Measurements from ENCODE around the gene TMEM91.

DNA sequence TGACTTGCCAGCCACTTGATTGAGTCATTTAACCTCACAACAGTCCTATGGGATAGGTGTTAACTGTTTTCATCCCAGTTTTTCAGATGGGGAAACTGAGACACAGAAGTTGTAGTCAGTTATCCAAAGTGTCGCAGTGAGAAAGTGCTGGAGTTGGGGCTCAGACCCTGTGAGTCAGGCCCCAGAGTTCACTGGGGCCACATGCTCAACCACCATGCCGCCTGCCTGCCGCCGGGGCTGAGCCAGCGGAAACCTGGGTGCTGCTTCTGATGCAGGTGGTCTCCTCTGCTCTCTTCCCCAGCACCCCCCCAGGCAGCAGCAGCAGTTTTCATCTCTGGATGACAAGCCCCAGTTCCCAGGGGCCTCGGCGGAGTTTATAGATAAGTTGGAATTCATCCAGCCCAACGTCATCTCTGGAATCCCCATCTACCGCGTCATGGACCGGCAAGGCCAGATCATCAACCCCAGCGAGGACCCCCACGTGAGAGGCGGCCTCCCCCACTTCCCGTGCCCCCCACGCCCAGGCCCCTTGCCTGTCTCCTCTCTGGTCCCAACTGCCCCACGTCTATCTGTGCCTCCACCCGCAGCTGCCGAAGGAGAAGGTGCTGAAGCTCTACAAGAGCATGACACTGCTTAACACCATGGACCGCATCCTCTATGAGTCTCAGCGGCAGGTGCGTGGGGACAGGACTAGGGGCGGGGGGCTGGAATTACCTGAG is 34.2 kb downstream of the TMEM91 start:
- TF ChIP-seq, protein P1, sequence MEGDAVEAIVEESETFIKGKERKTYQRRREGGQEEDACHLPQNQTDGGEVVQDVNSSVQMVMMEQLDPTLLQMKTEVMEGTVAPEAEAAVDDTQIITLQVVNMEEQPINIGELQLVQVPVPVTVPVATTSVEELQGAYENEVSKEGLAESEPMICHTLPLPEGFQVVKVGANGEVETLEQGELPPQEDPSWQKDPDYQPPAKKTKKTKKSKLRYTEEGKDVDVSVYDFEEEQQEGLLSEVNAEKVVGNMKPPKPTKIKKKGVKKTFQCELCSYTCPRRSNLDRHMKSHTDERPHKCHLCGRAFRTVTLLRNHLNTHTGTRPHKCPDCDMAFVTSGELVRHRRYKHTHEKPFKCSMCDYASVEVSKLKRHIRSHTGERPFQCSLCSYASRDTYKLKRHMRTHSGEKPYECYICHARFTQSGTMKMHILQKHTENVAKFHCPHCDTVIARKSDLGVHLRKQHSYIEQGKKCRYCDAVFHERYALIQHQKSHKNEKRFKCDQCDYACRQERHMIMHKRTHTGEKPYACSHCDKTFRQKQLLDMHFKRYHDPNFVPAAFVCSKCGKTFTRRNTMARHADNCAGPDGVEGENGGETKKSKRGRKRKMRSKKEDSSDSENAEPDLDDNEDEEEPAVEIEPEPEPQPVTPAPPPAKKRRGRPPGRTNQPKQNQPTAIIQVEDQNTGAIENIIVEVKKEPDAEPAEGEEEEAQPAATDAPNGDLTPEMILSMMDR (IDR thresholded peaks at IDR 0.05), result no peak
- TF ChIP-seq EP300 (IDR thresholded peaks at IDR 0.05; ENCODE audit: borderline replicate concordance in 1 of 2, low read depth in 1 of 2, low read length in 1 of 2) (no peak), TCF12 (IDR thresholded peaks at IDR 0.05) (no peak), JUND (IDR thresholded peaks at IDR 0.05) (no peak), YY1 (IDR thresholded peaks at IDR 0.05; ENCODE audit: low read depth) (no peak), NFIC (IDR thresholded peaks at IDR 0.05; ENCODE audit: borderline replicate concordance) (no peak), RAD21 (IDR thresholded peaks at IDR 0.05; ENCODE audit: low read length) (no peak), MXI1 (IDR thresholded peaks at IDR 0.05; ENCODE audit: low read depth, low read length) (no peak), POLR2AphosphoS5 (IDR thresholded peaks at IDR 0.05; ENCODE audit: low read depth, low read length) (no peak), SMC3 (IDR thresholded peaks at IDR 0.05; ENCODE audit: low read depth, low read length) (no peak)
- TF ChIP-seq, protein P2, sequence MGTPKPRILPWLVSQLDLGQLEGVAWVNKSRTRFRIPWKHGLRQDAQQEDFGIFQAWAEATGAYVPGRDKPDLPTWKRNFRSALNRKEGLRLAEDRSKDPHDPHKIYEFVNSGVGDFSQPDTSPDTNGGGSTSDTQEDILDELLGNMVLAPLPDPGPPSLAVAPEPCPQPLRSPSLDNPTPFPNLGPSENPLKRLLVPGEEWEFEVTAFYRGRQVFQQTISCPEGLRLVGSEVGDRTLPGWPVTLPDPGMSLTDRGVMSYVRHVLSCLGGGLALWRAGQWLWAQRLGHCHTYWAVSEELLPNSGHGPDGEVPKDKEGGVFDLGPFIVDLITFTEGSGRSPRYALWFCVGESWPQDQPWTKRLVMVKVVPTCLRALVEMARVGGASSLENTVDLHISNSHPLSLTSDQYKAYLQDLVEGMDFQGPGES (IDR thresholded peaks at IDR 0.05; ENCODE audit: low read depth, low read length), result no peak
- TF ChIP-seq, protein P3, sequence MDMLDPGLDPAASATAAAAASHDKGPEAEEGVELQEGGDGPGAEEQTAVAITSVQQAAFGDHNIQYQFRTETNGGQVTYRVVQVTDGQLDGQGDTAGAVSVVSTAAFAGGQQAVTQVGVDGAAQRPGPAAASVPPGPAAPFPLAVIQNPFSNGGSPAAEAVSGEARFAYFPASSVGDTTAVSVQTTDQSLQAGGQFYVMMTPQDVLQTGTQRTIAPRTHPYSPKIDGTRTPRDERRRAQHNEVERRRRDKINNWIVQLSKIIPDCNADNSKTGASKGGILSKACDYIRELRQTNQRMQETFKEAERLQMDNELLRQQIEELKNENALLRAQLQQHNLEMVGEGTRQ (IDR thresholded peaks at IDR 0.05; ENCODE audit: borderline replicate concordance, low read depth, low read length), result no peak
- TF ChIP-seq, protein P4, sequence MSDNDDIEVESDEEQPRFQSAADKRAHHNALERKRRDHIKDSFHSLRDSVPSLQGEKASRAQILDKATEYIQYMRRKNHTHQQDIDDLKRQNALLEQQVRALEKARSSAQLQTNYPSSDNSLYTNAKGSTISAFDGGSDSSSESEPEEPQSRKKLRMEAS (IDR thresholded peaks at IDR 0.05; ENCODE audit: low read depth), result no peak

Measured in SK-N-SH (cell line).